ENCODE measurements around the gene PDCL3. TPM values are rescaled to one million over a fixed set of nuclear protein-coding genes. Genes with fewer than 3 reads are reported as not detected.

The PDCL3 gene
- polyA plus RNA-seq, 1 of the 3 experiments (the other 2 are of a cell fraction), result 32.8 TPM

DNA sequence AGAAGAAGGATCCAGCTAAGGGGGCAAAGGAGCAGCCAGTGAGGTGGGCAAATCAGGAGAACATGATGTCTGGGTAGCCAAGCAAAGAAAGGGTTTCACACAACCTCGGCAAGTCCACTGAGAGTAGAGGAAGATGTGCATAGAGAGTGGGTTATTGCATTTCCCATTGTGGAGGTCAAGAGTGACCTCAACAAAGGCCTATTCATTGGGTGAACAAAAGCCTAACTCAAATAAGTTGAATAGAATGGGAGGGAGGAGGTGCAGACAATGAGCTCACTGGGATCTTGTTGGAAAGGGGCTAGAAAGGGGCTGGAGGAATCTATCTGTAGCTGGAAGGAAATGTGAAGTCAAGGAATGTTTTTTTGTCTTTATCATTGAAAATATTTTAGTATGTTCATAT, 14.0 kb upstream of the PDCL3 start:
- H3K4me3 ChIP-seq (ENCODE audit: low read depth in 2 of 2, low read length in 1 of 2), result no peak overlapping the region
- no peak for TF ChIP-seq EP300 (IDR thresholded peaks at IDR 0.05; ENCODE audit: borderline replicate concordance in 1 of 2, low read depth in 1 of 2, low read length in 1 of 2)
- no peak for TF ChIP-seq SMC3 (IDR thresholded peaks at IDR 0.05; ENCODE audit: low read depth, low read length)
- TF ChIP-seq, protein P1, sequence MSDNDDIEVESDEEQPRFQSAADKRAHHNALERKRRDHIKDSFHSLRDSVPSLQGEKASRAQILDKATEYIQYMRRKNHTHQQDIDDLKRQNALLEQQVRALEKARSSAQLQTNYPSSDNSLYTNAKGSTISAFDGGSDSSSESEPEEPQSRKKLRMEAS (IDR thresholded peaks at IDR 0.05; ENCODE audit: low read depth), result no peak
- no peak for TF ChIP-seq TCF12 (IDR thresholded peaks at IDR 0.05)
- TF ChIP-seq, protein P2, sequence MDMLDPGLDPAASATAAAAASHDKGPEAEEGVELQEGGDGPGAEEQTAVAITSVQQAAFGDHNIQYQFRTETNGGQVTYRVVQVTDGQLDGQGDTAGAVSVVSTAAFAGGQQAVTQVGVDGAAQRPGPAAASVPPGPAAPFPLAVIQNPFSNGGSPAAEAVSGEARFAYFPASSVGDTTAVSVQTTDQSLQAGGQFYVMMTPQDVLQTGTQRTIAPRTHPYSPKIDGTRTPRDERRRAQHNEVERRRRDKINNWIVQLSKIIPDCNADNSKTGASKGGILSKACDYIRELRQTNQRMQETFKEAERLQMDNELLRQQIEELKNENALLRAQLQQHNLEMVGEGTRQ (IDR thresholded peaks at IDR 0.05; ENCODE audit: borderline replicate concordance, low read depth, low read length), result no peak
- no peak for TF ChIP-seq RAD21 (IDR thresholded peaks at IDR 0.05; ENCODE audit: low read length)
- no peak for TF ChIP-seq FOXM1 (IDR thresholded peaks at IDR 0.05; ENCODE audit: low read depth)
- TF ChIP-seq, protein P3, sequence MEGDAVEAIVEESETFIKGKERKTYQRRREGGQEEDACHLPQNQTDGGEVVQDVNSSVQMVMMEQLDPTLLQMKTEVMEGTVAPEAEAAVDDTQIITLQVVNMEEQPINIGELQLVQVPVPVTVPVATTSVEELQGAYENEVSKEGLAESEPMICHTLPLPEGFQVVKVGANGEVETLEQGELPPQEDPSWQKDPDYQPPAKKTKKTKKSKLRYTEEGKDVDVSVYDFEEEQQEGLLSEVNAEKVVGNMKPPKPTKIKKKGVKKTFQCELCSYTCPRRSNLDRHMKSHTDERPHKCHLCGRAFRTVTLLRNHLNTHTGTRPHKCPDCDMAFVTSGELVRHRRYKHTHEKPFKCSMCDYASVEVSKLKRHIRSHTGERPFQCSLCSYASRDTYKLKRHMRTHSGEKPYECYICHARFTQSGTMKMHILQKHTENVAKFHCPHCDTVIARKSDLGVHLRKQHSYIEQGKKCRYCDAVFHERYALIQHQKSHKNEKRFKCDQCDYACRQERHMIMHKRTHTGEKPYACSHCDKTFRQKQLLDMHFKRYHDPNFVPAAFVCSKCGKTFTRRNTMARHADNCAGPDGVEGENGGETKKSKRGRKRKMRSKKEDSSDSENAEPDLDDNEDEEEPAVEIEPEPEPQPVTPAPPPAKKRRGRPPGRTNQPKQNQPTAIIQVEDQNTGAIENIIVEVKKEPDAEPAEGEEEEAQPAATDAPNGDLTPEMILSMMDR (IDR thresholded peaks at IDR 0.05), result no peak
- no peak for TF ChIP-seq ELF1 (IDR thresholded peaks at IDR 0.05)
- TF ChIP-seq TAF1 (IDR thresholded peaks at IDR 0.05; ENCODE audit: borderline replicate concordance, low read depth, low read length), result no peak
- no peak for TF ChIP-seq MXI1 (IDR thresholded peaks at IDR 0.05; ENCODE audit: low read depth, low read length)
- TF ChIP-seq, protein P4, sequence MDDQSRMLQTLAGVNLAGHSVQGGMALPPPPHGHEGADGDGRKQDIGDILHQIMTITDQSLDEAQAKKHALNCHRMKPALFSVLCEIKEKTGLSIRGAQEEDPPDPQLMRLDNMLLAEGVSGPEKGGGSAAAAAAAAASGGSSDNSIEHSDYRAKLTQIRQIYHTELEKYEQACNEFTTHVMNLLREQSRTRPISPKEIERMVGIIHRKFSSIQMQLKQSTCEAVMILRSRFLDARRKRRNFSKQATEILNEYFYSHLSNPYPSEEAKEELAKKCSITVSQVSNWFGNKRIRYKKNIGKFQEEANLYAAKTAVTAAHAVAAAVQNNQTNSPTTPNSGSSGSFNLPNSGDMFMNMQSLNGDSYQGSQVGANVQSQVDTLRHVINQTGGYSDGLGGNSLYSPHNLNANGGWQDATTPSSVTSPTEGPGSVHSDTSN (IDR thresholded peaks at IDR 0.05), result no peak
- 39% methylated on average over 1 of the region's 1 CpG for WGBS (ENCODE audit: low lambda C conversion rate)
- no peaks in the 10 kb centered on the region for H3K79me2 ChIP-seq (ENCODE audit: insufficient read depth)
- no peak overlapping the region for H3K9ac ChIP-seq
- no peaks in the 10 kb centered on the region for H3F3A ChIP-seq (replicated peaks; ENCODE audit: insufficient read depth)
- H3K27ac ChIP-seq (ENCODE audit: low read depth in 2 of 2, low read length in 1 of 2), result no peak overlapping the region
- no peaks in the 10 kb centered on the region; the same call in 1 of the 2 replicates for H3K27me3 ChIP-seq (ENCODE audit: insufficient read depth)
- no peaks in the 10 kb centered on the region for H3K36me3 ChIP-seq (replicated peaks in 1 of 2; ENCODE audit: control insufficient read depth in 1 of 2, insufficient read depth in 2 of 2, low read length in 1 of 2)
- no peaks in the 10 kb centered on the region for H3K9me2 ChIP-seq
- H3K9me3 ChIP-seq, result no peaks in the 10 kb centered on the region
- H2AFZ ChIP-seq (ENCODE audit: low read depth), result no peak overlapping the region
- no peak overlapping the region for H3K4me2 ChIP-seq
- DNase-seq, result no peak
- H3K4me1 ChIP-seq (ENCODE audit: control insufficient read depth in 1 of 2, insufficient read depth in 2 of 2, low read depth in 1 of 2, low read length in 1 of 2), result no peaks in the 10 kb centered on the region
- no peaks in the 10 kb centered on the region for H4K20me1 ChIP-seq (ENCODE audit: insufficient read depth)
- POLR2A ChIA-PET, result no interaction called here
- CTCF ChIA-PET, result no interaction called here

DNA sequence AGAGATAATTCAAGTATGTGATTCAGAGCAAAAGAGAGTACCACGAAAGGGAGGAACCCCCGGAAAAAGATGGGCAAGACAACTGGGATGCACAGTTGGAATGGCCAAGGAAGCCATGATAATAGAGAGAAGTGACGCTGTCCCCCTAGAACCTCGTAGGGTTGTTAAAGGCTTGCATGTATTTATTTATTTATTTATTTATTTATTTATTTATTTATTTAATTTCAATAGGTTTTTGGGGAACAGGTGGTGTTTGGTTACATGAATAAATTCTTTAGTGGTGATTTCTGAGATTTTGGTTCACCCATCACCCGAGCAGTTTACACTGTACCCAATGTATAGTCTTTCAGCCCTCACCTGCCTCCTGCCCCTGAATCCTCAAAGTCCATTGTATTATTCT, 11.5 kb upstream of the PDCL3 start:
- Histone ChIP-seq H3K4me1 (ENCODE audit: control insufficient read depth in 1 of 2, insufficient read depth in 2 of 2, low read depth in 1 of 2, low read length in 1 of 2) (no peaks in the 10 kb centered on the region), H3F3A (replicated peaks; ENCODE audit: insufficient read depth) (no peaks in the 10 kb centered on the region), H3K27ac (ENCODE audit: low read depth in 2 of 2, low read length in 1 of 2) (no peak overlapping the region), H3K79me2 (ENCODE audit: insufficient read depth) (no peaks in the 10 kb centered on the region), H2AFZ (ENCODE audit: low read depth) (no peak overlapping the region), H3K9ac (no peak overlapping the region), H4K20me1 (ENCODE audit: insufficient read depth) (no peaks in the 10 kb centered on the region), H3K9me2 (no peaks in the 10 kb centered on the region), H3K4me3 (ENCODE audit: low read depth in 2 of 2, low read length in 1 of 2) (no peak overlapping the region), H3K9me3 (no peaks in the 10 kb centered on the region), H3K27me3 (ENCODE audit: insufficient read depth) (no peaks in the 10 kb centered on the region), H3K36me3 (replicated peaks in 1 of 2; ENCODE audit: control insufficient read depth in 1 of 2, insufficient read depth in 2 of 2, low read length in 1 of 2) (no peaks in the 10 kb centered on the region), H3K4me2 (no peak overlapping the region)
- ChIA-PET CTCF (no interaction called here), POLR2A (no interaction called here)
- TF ChIP-seq, protein P3 (IDR thresholded peaks at IDR 0.05), result no peak
- DNase-seq, result no peak
- WGBS (ENCODE audit: low lambda C conversion rate), result 58% methylated on average over 5 of the region's 5 CpGs

All from SK-N-SH (cell line).